ENCODE measurements around the gene ADIPOR1. TPM values are rescaled to one million over a fixed set of nuclear protein-coding genes. Genes with fewer than 3 reads are reported as not detected.
A peak's percentile ranks its signal among the peaks of the same experiment; 100 is the strongest.
"Not testable (repeated sequence)": the region's sequence is repeated elsewhere in the genome, so short reads cannot be mapped to it uniquely, and the experiment has no call there.

ADIPOR1 gene
- total RNA-seq, 1 donor from 2014 or later: 59.0 TPM

GRCh38 chr1:202998836-202999750, 41.0 kb upstream of the ADIPOR1 start:
- TF ChIP-seq CTCF (conservative IDR thresholded peaks at IDR 0.05; ENCODE audit: low read depth, low read length): peak; percentile 78
- peak overlapping the region; percentile 26 for H3K4me3 ChIP-seq (ENCODE audit: low read depth, low read length)
- no peak for DNase-seq (ENCODE audit: low read depth)

GRCh38 chr1:202994756-202995155, 36.6 kb upstream of the ADIPOR1 start:
- TF ChIP-seq CTCF (conservative IDR thresholded peaks at IDR 0.05; ENCODE audit: low read depth, low read length): no peak
- DNase-seq (ENCODE audit: low read depth): no peak
- H3K4me3 ChIP-seq (ENCODE audit: low read depth, low read length): no peak overlapping the region

- no peak overlapping the region for H3K4me3 ChIP-seq (ENCODE audit: low read depth, low read length)
- DNase-seq (ENCODE audit: low read depth): no peak
- TF ChIP-seq CTCF (conservative IDR thresholded peaks at IDR 0.05; ENCODE audit: low read depth, low read length): no peak
These were observed 33.0 kb upstream of the ADIPOR1 start for GRCh38 chr1:202991112-202991511.

GRCh38 chr1:202989879-202990278, 31.8 kb upstream of the ADIPOR1 start:
- H3K4me3 ChIP-seq (ENCODE audit: low read depth, low read length): no peak overlapping the region
- no peak for TF ChIP-seq CTCF (conservative IDR thresholded peaks at IDR 0.05; ENCODE audit: low read depth, low read length)
- DNase-seq (ENCODE audit: low read depth): no peak

GRCh38 chr1:202987922-202988583, 29.9 kb upstream of the ADIPOR1 start:
- no peak for TF ChIP-seq CTCF (conservative IDR thresholded peaks at IDR 0.05; ENCODE audit: low read depth, low read length)
- H3K4me3 ChIP-seq (ENCODE audit: low read depth, low read length): no peak overlapping the region
- no peak for DNase-seq (ENCODE audit: low read depth)

- TF ChIP-seq CTCF (conservative IDR thresholded peaks at IDR 0.05; ENCODE audit: low read depth, low read length): no peak
- no peak for DNase-seq (ENCODE audit: low read depth)
- no peak overlapping the region for H3K4me3 ChIP-seq (ENCODE audit: low read depth, low read length)
These were observed 29.1 kb upstream of the ADIPOR1 start for GRCh38 chr1:202987255-202987654.

- not testable (repeated sequence) for DNase-seq (ENCODE audit: low read depth); H3K4me3 ChIP-seq (ENCODE audit: low read depth, low read length)
These were observed 28.0 kb upstream of the ADIPOR1 start for GRCh38 chr1:202986120-202986519.
